Gastroesophageal sphincter (tissue), 3 donors: ENCODE data around the gene LARGE1.

ENCODE experiments used
- CTCF ChIP-seq, 4 experiments: fragments of 200-600 bp in 2 of 4; fragments of 450-650 bp in 2 of 4; sonication (generic) in 1 of 4; IDR thresholded peaks; one replicate each; pipeline ENCODE4 v1.5.1; 2017 to 2019; ENCODE audit warnings: antibody characterized with exemption in 4 of 4, mild to moderate bottlenecking in 2 of 4, moderate library complexity in 2 of 4
- POLR2A ChIP-seq, 2 donors: fragments of 450-650 bp; IDR thresholded peaks; one replicate each; pipeline ENCODE4 v1.6.1; 2017; ENCODE audit warnings: antibody characterized with exemption in 2 of 2, mild to moderate bottlenecking in 2 of 2, moderate library complexity in 1 of 2
- POLR2AphosphoS5 ChIP-seq: sonication (generic); formaldehyde crosslinking; IDR thresholded peaks from one replicate; pipeline ENCODE4 v1.6.1; 2017; ENCODE audit warnings: antibody characterized with exemption

DNA sequence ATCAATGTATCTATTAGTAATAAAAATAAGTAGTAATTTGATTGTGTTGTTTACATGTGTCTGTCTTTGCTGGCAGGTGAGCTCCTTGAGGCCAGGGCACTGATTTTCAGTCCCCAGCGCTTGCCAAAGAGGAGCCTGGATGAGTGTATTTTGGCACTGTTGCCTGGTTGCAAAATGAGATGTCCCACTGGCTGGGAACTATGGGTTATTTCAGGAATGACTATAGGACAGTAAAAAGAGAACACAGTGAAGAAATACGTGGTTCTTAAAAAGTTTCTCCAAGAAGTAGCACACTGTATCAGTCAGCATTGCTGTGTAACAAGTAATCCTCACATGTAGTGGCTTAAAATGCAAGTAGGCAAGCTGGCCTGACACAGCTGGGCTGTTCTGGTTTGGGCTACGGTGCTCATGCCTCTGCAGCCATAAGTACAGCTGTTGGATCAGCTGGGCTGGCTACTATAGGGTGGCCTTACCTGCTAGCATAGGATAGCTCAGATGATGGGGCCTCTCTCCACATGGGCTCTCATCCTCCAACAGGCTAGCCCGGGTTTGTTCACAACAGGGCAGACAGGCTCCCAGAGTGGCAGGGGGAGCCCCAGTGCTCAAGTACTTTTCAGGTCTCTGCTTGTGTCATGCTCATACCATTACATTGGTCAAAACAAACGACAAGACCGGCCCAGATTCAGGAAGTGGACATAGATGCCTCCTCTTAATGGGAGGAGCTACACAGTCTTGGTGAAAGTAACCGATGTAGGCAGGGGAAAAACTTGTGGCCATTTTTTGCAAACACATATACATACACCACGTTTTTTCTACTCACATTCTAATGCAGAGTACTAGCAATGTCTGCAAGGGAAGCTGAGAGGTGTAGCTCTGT, 399.1 kb downstream of the LARGE1 start:
- TF ChIP-seq CTCF (IDR thresholded peaks at IDR 0.05) (no peak), POLR2A (IDR thresholded peaks at IDR 0.05) (no peak), POLR2AphosphoS5 (no peak)
